GM12878 (cell line): Measurements from ENCODE around the gene ALDOB.

Source experiments
- CTCF ChIP-seq, 3 experiments: IDR thresholded peaks in 2 of 3; conservative IDR thresholded peaks in 1 of 3; 2 replicates each; pipeline ENCODE4 v1.5.1; 2011; ENCODE audit warnings: low read depth in 3 of 3, low read length in 3 of 3, mild to moderate bottlenecking in 3 of 3, control low read depth in 2 of 3, moderate library complexity in 2 of 3, inconsistent platforms in 1 of 3, mixed read lengths in 1 of 3; ENCODE audit not compliant: control insufficient read depth in 2 of 3, insufficient read depth in 1 of 3; ENCODE audit errors: extremely low read depth in 1 of 3
- E2F8 ChIP-seq: fragments of 450-650 bp; IDR thresholded peaks from 2 replicates; pipeline ENCODE4 v1.6.1; 2018; ENCODE audit warnings: mild to moderate bottlenecking, low read depth, moderate library complexity; ENCODE audit not compliant: partially characterized antibody
- ETV6 ChIP-seq, 2 experiments: fragments of 450-650 bp in 1 of 2; IDR thresholded peaks in 1 of 2; conservative IDR thresholded peaks in 1 of 2; 2 replicates each; pipeline ENCODE4 v1.6.1; 2014; ENCODE audit warnings: antibody characterized with exemption in 1 of 2, borderline replicate concordance in 1 of 2, low read depth in 1 of 2, mild to moderate bottlenecking in 1 of 2, moderate library complexity in 1 of 2
- EZH2 ChIP-seq: IDR thresholded peaks from 2 replicates; pipeline ENCODE4 v1.6.1; 2012; ENCODE audit warnings: low read depth, mild to moderate bottlenecking, control low read depth, inconsistent platforms, low read length, borderline replicate concordance; ENCODE audit not compliant: control insufficient read depth
- PBX3 ChIP-seq: IDR thresholded peaks from 2 replicates; pipeline ENCODE4 v1.6.1; 2011; ENCODE audit warnings: mild to moderate bottlenecking, low read depth, low read length, moderate library complexity; ENCODE audit not compliant: insufficient replicate concordance
- RELA ChIP-seq: fragments of 450-650 bp; IDR thresholded peaks from 2 replicates; pipeline ENCODE4 v1.8.0; 2014; ENCODE audit warnings: borderline replicate concordance; ENCODE audit not compliant: partially characterized antibody
- TCF3 ChIP-seq: IDR thresholded peaks from 2 replicates; pipeline ENCODE4 v1.6.1; 2012; ENCODE audit warnings: low read depth, mild to moderate bottlenecking, low read length, borderline replicate concordance; ENCODE audit not compliant: insufficient read depth
- ZNF274 ChIP-seq: IDR thresholded peaks from one replicate; pipeline ENCODE4 v1.8.0; 2011; ENCODE audit not compliant: insufficient read length, insufficient read depth

- TF ChIP-seq PBX3 (no peak), ETV6 (conservative IDR thresholded peaks at IDR 0.05 in 1 of 2, IDR thresholded peaks at IDR 0.05 in 1 of 2; ENCODE audit: borderline replicate concordance in 1 of 2, low read depth in 1 of 2) (no peak), EZH2 (no peak), CTCF (IDR thresholded peaks at IDR 0.05 in 2 of 3, conservative IDR thresholded peaks at IDR 0.05 in 1 of 3; ENCODE audit: control insufficient read depth in 2 of 3, extremely low read depth in 1 of 3, insufficient read depth in 1 of 3, low read depth in 3 of 3, low read length in 3 of 3) (no peak), RELA (no peak), ZNF274 (no peak), TCF3 (no peak), E2F8 (no peak)
These were observed 42.4 kb downstream of the ALDOB start for GRCh38 chr9:101393135-101393534.
